PC-3 (cell line): Measurements from ENCODE around the gene HDLBP. TPM values are rescaled to one million over a fixed set of nuclear protein-coding genes. Genes with fewer than 3 reads are reported as not detected.

Experiments used
- ATAC-seq: fragments of 200-7000 bp; cut with Tn5 transposase; 2 replicates; pipeline ENCODE4 v1.9.1; 2020; ENCODE audit warnings: mild to moderate bottlenecking, moderate library complexity
- BruUV-seq: library from RNA; stranded (reverse); fragments of 400-500 nt; replicated peaks from 2 replicates; lab custom pipeline; 2021; lab: Mats Ljungman, UMichigan
- CTCF ChIA-PET: fragments of 300-600 bp; sonication (Branson Sonifier 250); formaldehyde crosslinking; loops from one replicate; lab custom pipeline; 2022; ENCODE audit warnings: antibody characterized with exemption; lab: Charles Lee
- POLR2A ChIA-PET: fragments of 300-600 bp; sonication (Branson Sonifier 250); formaldehyde crosslinking; loops from one replicate; lab custom pipeline; 2022; ENCODE audit warnings: antibody characterized with exemption; ENCODE audit not compliant: unreplicated experiment; lab: Charles Lee
- DNase-seq: peaks from one replicate; pipeline ENCODE4 v3.0.0-alpha.2; 2015
- H2AFZ ChIP-seq: fragments of 300-600 bp; sonication (generic); 2 replicates; pipeline ENCODE4 v1.6.0; 2016; ENCODE audit warnings: antibody characterized with exemption, low read length
- H3F3A ChIP-seq: fragments of 300-600 bp; sonication (generic); one replicate; pipeline ENCODE4 v1.6.0; 2017; ENCODE audit warnings: antibody characterized with exemption, low read length, control low read depth, mild to moderate bottlenecking; ENCODE audit not compliant: unreplicated experiment
- H3K27ac ChIP-seq: fragments of 300-600 bp; sonication (generic); 2 replicates; pipeline ENCODE4 v1.5.1; 2016; ENCODE audit warnings: mild to moderate bottlenecking, low read length
- H3K27me3 ChIP-seq: fragments of 300-600 bp; sonication (generic); 2 replicates; pipeline ENCODE4 v1.6.1; 2016; ENCODE audit warnings: low read length, mixed read lengths
- H3K36me3 ChIP-seq: fragments of 300-600 bp; sonication (generic); 2 replicates; pipeline ENCODE4 v1.6.1; 2016; ENCODE audit warnings: low read depth, mixed run types, low read length, mixed read lengths
- H3K4me1 ChIP-seq: fragments of 300-600 bp; sonication (generic); 2 replicates; pipeline ENCODE4 v1.5.1; 2016; ENCODE audit warnings: low read length; ENCODE audit not compliant: insufficient read depth
- H3K4me2 ChIP-seq: fragments of 300-600 bp; sonication (generic); 2 replicates; pipeline ENCODE4 v1.6.0; 2016; ENCODE audit warnings: low read length
- H3K4me3 ChIP-seq: fragments of 300-600 bp; sonication (generic); 2 replicates; pipeline ENCODE4 v1.5.1; 2016; ENCODE audit warnings: mild to moderate bottlenecking, low read length, mixed read lengths
- H3K79me2 ChIP-seq: fragments of 300-600 bp; sonication (generic); 2 replicates; pipeline ENCODE4 v1.6.1; 2017; ENCODE audit warnings: low read length, mixed read lengths
- H3K9ac ChIP-seq: fragments of 300-600 bp; sonication (generic); 2 replicates; pipeline ENCODE4 v1.6.0; 2016; ENCODE audit warnings: mild to moderate bottlenecking, low read length
- H3K9me2 ChIP-seq: fragments of 300-600 bp; sonication (generic); replicated peaks from 2 replicates; pipeline ENCODE4 v1.6.1; 2016; ENCODE audit warnings: mixed run types, low read length, mixed read lengths
- H3K9me3 ChIP-seq: fragments of 300-600 bp; sonication (generic); 2 replicates; pipeline ENCODE4 v1.6.1; 2016; ENCODE audit warnings: low read length, mixed read lengths
- H4K20me1 ChIP-seq: fragments of 300-600 bp; sonication (generic); 2 replicates; pipeline ENCODE4 v1.6.1; 2016; ENCODE audit warnings: low read length, mixed read lengths
- EZH2 ChIP-seq: fragments of 300-600 bp; sonication (generic); IDR thresholded peaks from one replicate; pipeline ENCODE4 v1.6.1; 2017; ENCODE audit warnings: antibody characterized with exemption, mild to moderate bottlenecking, low read length; ENCODE audit not compliant: unreplicated experiment
- EZH2phosphoT487 ChIP-seq: fragments of 300-600 bp; sonication (generic); IDR thresholded peaks from 2 replicates; pipeline ENCODE4 v1.6.1; 2018; ENCODE audit warnings: mild to moderate bottlenecking, antibody characterized with exemption, low read length, borderline replicate concordance
- intact Hi-C: fragments of 100-400 bp; cut with micrococcal nuclease; formaldehyde crosslinking; loops from 2 replicates; pipeline ENCODE4 v1.9.0; 2023
- total RNA-seq: library from RNA; depleted of rRNA; stranded (reverse); fragments of >200 nt; gene quantifications from 2 replicates; pipeline ENCODE4 v1.2.3, GENCODE V29; 2014
- TF ChIP-seq, protein P1 (sequence below): fragments of 300-600 bp; sonication (generic); conservative IDR thresholded peaks from 2 replicates; pipeline ENCODE4 v1.5.1; 2017; ENCODE audit warnings: antibody characterized with exemption, low read depth, mild to moderate bottlenecking, low read length

HDLBP gene
- total RNA-seq, 1 experiment from 2014 or later: 410 TPM

DNA sequence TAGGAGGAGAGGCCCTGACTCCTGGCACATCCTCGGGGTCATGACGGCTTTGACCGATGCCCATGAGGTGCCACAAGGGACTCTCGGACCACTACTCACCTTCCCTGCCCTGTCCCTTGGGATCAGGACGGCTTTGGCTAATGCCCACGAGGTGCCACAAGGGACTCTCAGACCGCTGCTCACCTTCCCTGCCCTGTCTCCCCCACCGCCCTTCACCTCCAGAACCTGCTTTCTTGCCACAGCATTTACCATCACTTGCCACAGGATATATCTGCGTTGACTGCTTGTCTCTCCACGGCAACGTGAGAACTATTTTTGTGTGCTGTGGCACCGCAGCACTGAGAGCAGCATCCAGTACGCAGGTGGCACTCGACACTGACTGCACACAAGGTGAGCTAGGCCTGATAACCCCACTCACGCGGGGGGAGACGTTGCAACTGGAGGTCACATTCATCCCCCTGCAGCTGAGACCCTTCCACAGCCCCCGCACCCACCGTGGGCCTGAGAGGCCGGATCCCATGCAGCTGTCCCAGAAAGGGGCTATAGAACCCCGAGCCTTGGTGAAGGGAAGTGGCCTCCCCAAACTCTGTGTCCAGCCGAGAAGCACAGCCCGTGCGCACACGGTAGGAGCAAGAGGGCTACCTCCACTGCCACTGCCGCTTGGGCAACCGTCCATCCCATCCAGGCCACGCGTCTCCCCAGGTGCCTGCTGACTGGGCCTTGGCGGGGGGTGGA, 79.4 kb downstream of the HDLBP start:
- H2AFZ ChIP-seq: no peak overlapping the region
- H3K4me2 ChIP-seq: no peak overlapping the region
- no peak for ATAC-seq
- no peaks in the 10 kb centered on the region for H3F3A ChIP-seq
- peaks cover 56% of the 10 kb centered on the region for H3K36me3 ChIP-seq
- CTCF ChIA-PET: no interaction called here
- TF ChIP-seq EZH2phosphoT487 (no peak), EZH2 (no peak)
- TF ChIP-seq, protein P1, sequence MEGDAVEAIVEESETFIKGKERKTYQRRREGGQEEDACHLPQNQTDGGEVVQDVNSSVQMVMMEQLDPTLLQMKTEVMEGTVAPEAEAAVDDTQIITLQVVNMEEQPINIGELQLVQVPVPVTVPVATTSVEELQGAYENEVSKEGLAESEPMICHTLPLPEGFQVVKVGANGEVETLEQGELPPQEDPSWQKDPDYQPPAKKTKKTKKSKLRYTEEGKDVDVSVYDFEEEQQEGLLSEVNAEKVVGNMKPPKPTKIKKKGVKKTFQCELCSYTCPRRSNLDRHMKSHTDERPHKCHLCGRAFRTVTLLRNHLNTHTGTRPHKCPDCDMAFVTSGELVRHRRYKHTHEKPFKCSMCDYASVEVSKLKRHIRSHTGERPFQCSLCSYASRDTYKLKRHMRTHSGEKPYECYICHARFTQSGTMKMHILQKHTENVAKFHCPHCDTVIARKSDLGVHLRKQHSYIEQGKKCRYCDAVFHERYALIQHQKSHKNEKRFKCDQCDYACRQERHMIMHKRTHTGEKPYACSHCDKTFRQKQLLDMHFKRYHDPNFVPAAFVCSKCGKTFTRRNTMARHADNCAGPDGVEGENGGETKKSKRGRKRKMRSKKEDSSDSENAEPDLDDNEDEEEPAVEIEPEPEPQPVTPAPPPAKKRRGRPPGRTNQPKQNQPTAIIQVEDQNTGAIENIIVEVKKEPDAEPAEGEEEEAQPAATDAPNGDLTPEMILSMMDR: no peak
- H3K9me3 ChIP-seq: no peaks in the 10 kb centered on the region
- POLR2A ChIA-PET: no interaction called here
- BruUV-seq: no TSS peak
- intact Hi-C loops: no loop called here
- no peaks in the 10 kb centered on the region for H3K4me1 ChIP-seq
- 0 out of 2 replicates have a peak, but pooled peaks cover 8% of the 10 kb centered on the region for H4K20me1 ChIP-seq
- DNase-seq: no peak
- no peak overlapping the region for H3K27ac ChIP-seq
- H3K9me2 ChIP-seq: no peaks in the 10 kb centered on the region
- no peaks in the 10 kb centered on the region for H3K27me3 ChIP-seq
- no peaks in the 10 kb centered on the region for H3K79me2 ChIP-seq
- no peak overlapping the region for H3K4me3 ChIP-seq
- H3K9ac ChIP-seq: no peak overlapping the region

DNA sequence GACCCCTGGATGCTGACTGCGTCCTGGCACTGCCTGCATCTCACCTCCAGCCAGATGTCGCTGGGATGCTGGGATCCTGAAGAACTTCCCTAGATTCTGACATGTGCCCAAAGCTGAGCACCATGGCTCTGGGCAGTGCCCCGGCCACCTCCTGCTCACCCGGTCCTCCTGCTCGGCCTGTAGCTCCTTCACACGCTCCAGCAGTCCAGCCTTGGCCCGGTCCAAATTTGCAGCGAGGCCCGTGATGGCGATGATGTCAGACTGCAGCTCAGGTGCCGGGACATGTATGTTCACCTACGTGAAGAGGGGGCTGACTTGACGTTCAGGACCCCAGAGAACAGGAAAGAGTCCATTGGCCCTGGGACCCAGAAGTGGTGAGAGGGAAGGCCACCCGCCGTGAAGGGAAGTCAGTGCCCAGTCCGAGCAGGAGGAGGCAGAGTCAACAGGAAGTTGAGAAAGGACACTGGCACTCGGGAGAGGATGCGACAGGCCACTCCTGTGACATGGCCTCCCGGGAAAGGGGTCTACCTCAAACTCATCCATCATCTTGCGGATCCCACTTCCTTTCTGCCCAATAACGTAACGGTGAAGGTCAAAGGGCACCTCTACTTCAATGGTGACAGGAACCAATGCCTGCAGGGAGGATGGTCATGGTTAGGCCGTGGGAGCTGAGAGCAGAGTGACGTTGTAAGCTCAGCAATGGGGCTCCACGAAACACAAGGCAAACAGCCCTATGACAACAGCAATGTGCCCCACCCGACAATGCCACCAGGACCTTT, 80.3 kb downstream of the HDLBP start:
- no TSS peak for BruUV-seq
- H3K9me2 ChIP-seq: no peaks in the 10 kb centered on the region
- intact Hi-C loops: no loop called here
- ChIA-PET POLR2A (no interaction called here), CTCF (no interaction called here)
- H4K20me1 ChIP-seq: no peaks in the 10 kb centered on the region
- TF ChIP-seq EZH2: no peak
- TF ChIP-seq, protein P1: no peak
- no peak for TF ChIP-seq EZH2phosphoT487
- H3K36me3 ChIP-seq: peaks cover 60% of the 10 kb centered on the region
- H3F3A ChIP-seq: no peaks in the 10 kb centered on the region
- H3K4me2 ChIP-seq: no peak overlapping the region
- H3K9ac ChIP-seq: no peak overlapping the region
- ATAC-seq (no peak), DNase-seq (no peak)
- no peak overlapping the region for H2AFZ ChIP-seq
- no peaks in the 10 kb centered on the region for H3K9me3 ChIP-seq
- H3K27ac ChIP-seq: no peak overlapping the region
- H3K4me1 ChIP-seq: no peaks in the 10 kb centered on the region
- no peak overlapping the region for H3K4me3 ChIP-seq
- no peaks in the 10 kb centered on the region for H3K79me2 ChIP-seq
- no peaks in the 10 kb centered on the region for H3K27me3 ChIP-seq
